ENCODE results near the gene LNPEP.

The LNPEP gene

GRCh38 chr5:97006454-97007060 lies 70.7 kb downstream of the LNPEP start:
- DNase-seq: no peak

GRCh38 chr5:97009212-97009898 lies 73.5 kb downstream of the LNPEP start:
- peak in 1 of 2 donors; percentile 3 for DNase-seq

- no peak for DNase-seq
Measured at GRCh38 chr5:97009921-97010320, 74.0 kb downstream of the LNPEP start.

GRCh38 chr5:97010606-97011005 lies 74.7 kb downstream of the LNPEP start:
- DNase-seq: no peak

- DNase-seq: no peak
Measured at GRCh38 chr5:97011567-97011966, 75.7 kb downstream of the LNPEP start.

- DNase-seq: no peak
Measured at GRCh38 chr5:97019435-97020117, 83.7 kb downstream of the LNPEP start.

GRCh38 chr5:97021416-97021815 lies 85.5 kb downstream of the LNPEP start:
- no peak for DNase-seq

- DNase-seq: no peak
Measured at GRCh38 chr5:97022898-97023297, 87.0 kb downstream of the LNPEP start.

- DNase-seq: no peak
Measured at GRCh38 chr5:97026721-97027120, 90.8 kb downstream of the LNPEP start.

GRCh38 chr5:97037819-97038218 lies 101.9 kb downstream of the LNPEP start:
- DNase-seq: no peak

- no peak for DNase-seq
Measured at GRCh38 chr5:97041239-97041638, 105.4 kb downstream of the LNPEP start.

GRCh38 chr5:97042996-97043395 lies 107.1 kb downstream of the LNPEP start:
- no peak for DNase-seq

GRCh38 chr5:97043511-97043910 lies 107.6 kb downstream of the LNPEP start:
- no peak for DNase-seq

- DNase-seq: no peak
Measured at GRCh38 chr5:97044052-97044451, 108.2 kb downstream of the LNPEP start.

- no peak for DNase-seq
Measured at GRCh38 chr5:97046270-97046982, 110.5 kb downstream of the LNPEP start.

GRCh38 chr5:97047076-97047475 lies 111.2 kb downstream of the LNPEP start:
- DNase-seq: no peak

GRCh38 chr5:97049175-97049574 lies 113.3 kb downstream of the LNPEP start:
- no peak for DNase-seq

GRCh38 chr5:97056263-97056662 lies 120.4 kb downstream of the LNPEP start:
- DNase-seq: no peak

- no peak for DNase-seq
Measured at GRCh38 chr5:97062046-97062445, 126.2 kb downstream of the LNPEP start.

GRCh38 chr5:97063251-97063650 lies 127.4 kb downstream of the LNPEP start:
- no peak for DNase-seq

- DNase-seq: no peak
Measured at GRCh38 chr5:97065475-97065874, 129.6 kb downstream of the LNPEP start.

- no peak for DNase-seq
Measured at GRCh38 chr5:97067296-97067850, 131.5 kb downstream of the LNPEP start.

- no peak for DNase-seq
Measured at GRCh38 chr5:97070234-97070633, 134.4 kb downstream of the LNPEP start.

Data from activated CD4-positive, alpha-beta T cell treated with anti-CD3 and anti-CD28 coated beads for 4 hours (primary cell).